ENCODE measurements around the gene MAP1B.

The MAP1B gene

DNA sequence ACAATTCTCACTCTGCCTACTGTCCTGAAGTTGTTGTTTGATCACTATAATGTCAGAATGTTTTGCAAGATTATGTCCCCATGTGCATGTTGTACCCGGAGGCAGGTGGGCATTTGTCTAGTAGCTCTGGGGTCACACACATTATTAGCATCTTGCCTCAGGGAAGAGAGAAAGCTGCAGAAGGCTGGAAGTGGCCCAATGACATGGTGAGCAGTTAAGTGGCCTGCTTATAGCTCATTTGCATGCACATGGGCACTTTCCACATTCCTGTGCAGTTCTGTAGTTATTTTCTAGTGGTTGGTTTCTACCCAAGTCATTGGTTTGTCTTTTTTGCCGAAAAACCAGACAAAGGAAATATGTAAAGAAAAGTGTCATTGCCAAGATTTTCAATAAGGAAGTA lies 80.9 kb downstream of the MAP1B start:
- Histone ChIP-seq H3K4me1 (ENCODE audit: control insufficient read depth, insufficient read depth, low read length) (no peaks in the 10 kb centered on the region), H3K4me3 (ENCODE audit: low read length) (no peak overlapping the region), H3K27me3 (ENCODE audit: control insufficient read depth, insufficient read depth, low read length) (no peaks in the 10 kb centered on the region), H3K9me3 (ENCODE audit: control insufficient read depth, insufficient read depth, low read length) (no peaks in the 10 kb centered on the region), H3K27ac (ENCODE audit: low read length) (no peak overlapping the region), H3K36me3 (ENCODE audit: control insufficient read depth, insufficient read depth, low read length) (peaks cover 4% of the 10 kb centered on the region; the same call in 1 of the 2 replicates)
- DNase-seq (ENCODE audit: low read depth, low spot score), result no peak
- no CpG with 5 or more reads among the region's 2 CpGs for WGBS (ENCODE audit: insufficient coverage, insufficient read length)

GRCh38 chr5:72189146-72189545 lies 81.9 kb downstream of the MAP1B start:
- DNase-seq (ENCODE audit: low read depth, low spot score), result no peak
- peaks cover 6% of the 10 kb centered on the region; the same call in 1 of the 2 replicates for H3K36me3 ChIP-seq (ENCODE audit: control insufficient read depth, insufficient read depth, low read length)
- H3K4me1 ChIP-seq (ENCODE audit: control insufficient read depth, insufficient read depth, low read length), result no peaks in the 10 kb centered on the region
- H3K4me3 ChIP-seq (ENCODE audit: low read length), result no peak overlapping the region
- H3K27ac ChIP-seq (ENCODE audit: low read length), result no peak overlapping the region
- WGBS (ENCODE audit: insufficient coverage, insufficient read length), result no CpG with 5 or more reads among the region's 2 CpGs
- H3K27me3 ChIP-seq (ENCODE audit: control insufficient read depth, insufficient read depth, low read length), result no peaks in the 10 kb centered on the region
- H3K9me3 ChIP-seq (ENCODE audit: control insufficient read depth, insufficient read depth, low read length), result no peaks in the 10 kb centered on the region

DNA sequence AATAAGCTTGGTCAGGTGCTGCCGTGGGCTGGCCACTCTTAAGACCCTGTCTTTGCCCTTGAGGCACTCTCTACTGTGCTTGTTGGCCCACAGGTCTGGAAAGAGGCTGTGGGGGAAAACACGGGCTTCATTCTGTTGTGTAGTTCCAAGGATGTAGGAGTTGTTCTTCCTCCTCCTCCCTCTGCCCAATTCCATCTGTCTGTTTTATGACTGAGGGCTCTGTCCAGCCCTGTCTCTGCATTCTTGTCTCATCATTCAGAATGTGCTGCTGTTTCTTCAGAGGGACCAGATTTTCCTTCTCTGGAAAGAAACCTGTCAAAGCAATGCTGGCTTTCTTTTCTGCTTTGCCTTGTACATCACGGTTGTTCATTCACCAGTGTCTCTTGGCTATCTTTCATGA lies 84.1 kb downstream of the MAP1B start:
- H3K36me3 ChIP-seq (ENCODE audit: control insufficient read depth, insufficient read depth, low read length), result peaks cover 6% of the 10 kb centered on the region; the same call in 1 of the 2 replicates
- no peaks in the 10 kb centered on the region for H3K4me1 ChIP-seq (ENCODE audit: control insufficient read depth, insufficient read depth, low read length)
- no CpG with 5 or more reads among the region's 3 CpGs for WGBS (ENCODE audit: insufficient coverage, insufficient read length)
- H3K27ac ChIP-seq (ENCODE audit: low read length), result no peak overlapping the region
- H3K9me3 ChIP-seq (ENCODE audit: control insufficient read depth, insufficient read depth, low read length), result no peaks in the 10 kb centered on the region
- no peak for DNase-seq (ENCODE audit: low read depth, low spot score)
- H3K27me3 ChIP-seq (ENCODE audit: control insufficient read depth, insufficient read depth, low read length), result no peaks in the 10 kb centered on the region
- H3K4me3 ChIP-seq (ENCODE audit: low read length), result no peak overlapping the region

DNA sequence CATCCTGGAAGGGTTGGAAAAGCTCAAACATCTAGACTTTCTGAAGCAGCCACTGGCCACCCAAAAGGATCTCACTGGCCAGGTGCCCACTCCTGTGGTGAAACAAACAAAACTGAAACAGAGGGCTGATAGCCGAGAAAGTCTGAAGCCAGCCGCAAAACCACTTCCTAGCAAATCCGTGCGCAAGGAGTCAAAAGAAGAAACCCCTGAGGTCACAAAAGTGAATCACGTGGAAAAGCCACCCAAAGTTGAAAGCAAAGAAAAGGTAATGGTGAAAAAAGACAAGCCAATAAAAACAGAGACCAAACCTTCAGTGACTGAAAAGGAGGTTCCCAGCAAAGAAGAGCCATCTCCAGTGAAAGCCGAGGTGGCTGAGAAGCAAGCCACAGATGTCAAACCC lies 87.6 kb downstream of the MAP1B start:
- no CpG with 5 or more reads among the region's 6 CpGs for WGBS (ENCODE audit: insufficient coverage, insufficient read length)
- Histone ChIP-seq H3K4me1 (ENCODE audit: control insufficient read depth, insufficient read depth, low read length) (no peaks in the 10 kb centered on the region), H3K9me3 (ENCODE audit: control insufficient read depth, insufficient read depth, low read length) (no peaks in the 10 kb centered on the region), H3K4me3 (ENCODE audit: low read length) (no peak overlapping the region), H3K27me3 (ENCODE audit: control insufficient read depth, insufficient read depth, low read length) (no peaks in the 10 kb centered on the region), H3K36me3 (ENCODE audit: control insufficient read depth, insufficient read depth, low read length) (peaks cover 14% of the 10 kb centered on the region; the same call in 1 of the 2 replicates), H3K27ac (ENCODE audit: low read length) (no peak overlapping the region)
- DNase-seq (ENCODE audit: low read depth, low spot score), result no peak

DNA sequence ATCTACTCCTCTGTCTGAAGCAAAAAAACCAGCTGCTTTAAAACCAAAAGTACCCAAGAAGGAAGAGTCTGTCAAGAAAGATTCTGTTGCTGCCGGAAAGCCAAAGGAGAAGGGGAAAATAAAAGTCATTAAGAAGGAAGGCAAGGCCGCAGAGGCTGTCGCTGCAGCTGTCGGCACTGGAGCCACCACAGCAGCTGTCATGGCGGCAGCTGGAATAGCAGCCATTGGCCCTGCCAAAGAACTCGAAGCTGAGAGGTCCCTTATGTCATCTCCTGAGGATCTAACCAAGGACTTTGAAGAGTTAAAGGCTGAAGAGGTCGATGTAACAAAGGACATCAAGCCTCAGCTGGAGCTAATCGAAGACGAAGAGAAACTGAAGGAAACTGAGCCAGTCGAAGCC lies 88.3 kb downstream of the MAP1B start:
- H3K9me3 ChIP-seq (ENCODE audit: control insufficient read depth, insufficient read depth, low read length), result no peaks in the 10 kb centered on the region
- H3K4me3 ChIP-seq (ENCODE audit: low read length), result no peak overlapping the region
- peaks cover 14% of the 10 kb centered on the region; the same call in 1 of the 2 replicates for H3K36me3 ChIP-seq (ENCODE audit: control insufficient read depth, insufficient read depth, low read length)
- H3K4me1 ChIP-seq (ENCODE audit: control insufficient read depth, insufficient read depth, low read length), result no peaks in the 10 kb centered on the region
- no peaks in the 10 kb centered on the region for H3K27me3 ChIP-seq (ENCODE audit: control insufficient read depth, insufficient read depth, low read length)
- no peak overlapping the region for H3K27ac ChIP-seq (ENCODE audit: low read length)
- WGBS (ENCODE audit: insufficient coverage, insufficient read length), result no CpG with 5 or more reads among the region's 10 CpGs
- DNase-seq (ENCODE audit: low read depth, low spot score), result no peak

DNA sequence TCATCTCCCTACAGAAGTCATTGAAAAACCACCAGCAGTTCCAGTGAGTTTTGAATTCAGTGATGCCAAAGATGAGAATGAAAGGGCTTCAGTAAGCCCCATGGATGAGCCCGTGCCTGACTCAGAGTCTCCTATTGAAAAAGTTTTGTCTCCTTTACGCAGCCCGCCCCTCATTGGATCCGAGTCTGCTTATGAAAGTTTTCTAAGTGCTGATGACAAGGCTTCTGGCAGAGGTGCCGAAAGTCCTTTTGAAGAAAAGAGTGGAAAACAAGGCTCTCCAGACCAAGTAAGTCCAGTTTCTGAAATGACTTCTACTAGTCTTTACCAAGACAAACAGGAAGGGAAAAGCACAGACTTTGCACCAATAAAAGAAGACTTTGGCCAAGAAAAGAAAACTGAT lies 90.1 kb downstream of the MAP1B start:
- Histone ChIP-seq H3K27me3 (ENCODE audit: control insufficient read depth, insufficient read depth, low read length) (no peaks in the 10 kb centered on the region), H3K9me3 (ENCODE audit: control insufficient read depth, insufficient read depth, low read length) (no peaks in the 10 kb centered on the region), H3K4me3 (ENCODE audit: low read length) (no peak overlapping the region), H3K27ac (ENCODE audit: low read length) (no peak overlapping the region), H3K4me1 (ENCODE audit: control insufficient read depth, insufficient read depth, low read length) (no peaks in the 10 kb centered on the region), H3K36me3 (ENCODE audit: control insufficient read depth, insufficient read depth, low read length) (peaks cover 14% of the 10 kb centered on the region; the same call in 1 of the 2 replicates)
- DNase-seq (ENCODE audit: low read depth, low spot score), result no peak
- WGBS (ENCODE audit: insufficient coverage, insufficient read length), result no CpG with 5 or more reads among the region's 5 CpGs

DNA sequence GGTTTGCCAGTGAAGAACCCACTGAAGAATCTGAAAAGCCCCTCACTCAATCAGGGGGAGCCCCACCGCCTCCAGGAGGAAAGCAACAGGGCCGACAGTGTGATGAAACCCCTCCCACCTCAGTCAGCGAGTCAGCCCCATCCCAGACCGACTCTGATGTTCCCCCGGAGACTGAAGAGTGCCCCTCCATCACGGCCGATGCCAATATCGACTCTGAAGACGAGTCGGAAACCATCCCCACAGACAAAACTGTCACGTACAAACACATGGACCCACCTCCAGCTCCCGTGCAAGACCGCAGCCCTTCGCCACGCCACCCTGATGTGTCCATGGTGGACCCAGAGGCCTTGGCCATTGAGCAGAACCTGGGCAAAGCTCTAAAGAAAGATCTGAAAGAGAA lies 92.4 kb downstream of the MAP1B start:
- Histone ChIP-seq H3K27me3 (ENCODE audit: control insufficient read depth, insufficient read depth, low read length) (no peaks in the 10 kb centered on the region), H3K27ac (ENCODE audit: low read length) (no peak overlapping the region), H3K4me1 (ENCODE audit: control insufficient read depth, insufficient read depth, low read length) (no peaks in the 10 kb centered on the region), H3K9me3 (ENCODE audit: control insufficient read depth, insufficient read depth, low read length) (no peaks in the 10 kb centered on the region), H3K36me3 (ENCODE audit: control insufficient read depth, insufficient read depth, low read length) (peaks cover 16% of the 10 kb centered on the region), H3K4me3 (ENCODE audit: low read length) (no peak overlapping the region)
- WGBS (ENCODE audit: insufficient coverage, insufficient read length), result no CpG with 5 or more reads among the region's 15 CpGs
- DNase-seq (ENCODE audit: low read depth, low spot score), result no peak

- Histone ChIP-seq H3K4me1 (ENCODE audit: control insufficient read depth, insufficient read depth, low read length) (no peaks in the 10 kb centered on the region), H3K9me3 (ENCODE audit: control insufficient read depth, insufficient read depth, low read length) (no peaks in the 10 kb centered on the region), H3K27me3 (ENCODE audit: control insufficient read depth, insufficient read depth, low read length) (no peaks in the 10 kb centered on the region), H3K36me3 (ENCODE audit: control insufficient read depth, insufficient read depth, low read length) (peaks cover 21% of the 10 kb centered on the region), H3K27ac (ENCODE audit: low read length) (no peak overlapping the region), H3K4me3 (ENCODE audit: low read length) (no peak overlapping the region)
- no CpG with 5 or more reads among the region's 3 CpGs for WGBS (ENCODE audit: insufficient coverage, insufficient read length)
- no peak for DNase-seq (ENCODE audit: low read depth, low spot score)
Measured at GRCh38 chr5:72202331-72202825, 95.1 kb downstream of the MAP1B start.

DNA sequence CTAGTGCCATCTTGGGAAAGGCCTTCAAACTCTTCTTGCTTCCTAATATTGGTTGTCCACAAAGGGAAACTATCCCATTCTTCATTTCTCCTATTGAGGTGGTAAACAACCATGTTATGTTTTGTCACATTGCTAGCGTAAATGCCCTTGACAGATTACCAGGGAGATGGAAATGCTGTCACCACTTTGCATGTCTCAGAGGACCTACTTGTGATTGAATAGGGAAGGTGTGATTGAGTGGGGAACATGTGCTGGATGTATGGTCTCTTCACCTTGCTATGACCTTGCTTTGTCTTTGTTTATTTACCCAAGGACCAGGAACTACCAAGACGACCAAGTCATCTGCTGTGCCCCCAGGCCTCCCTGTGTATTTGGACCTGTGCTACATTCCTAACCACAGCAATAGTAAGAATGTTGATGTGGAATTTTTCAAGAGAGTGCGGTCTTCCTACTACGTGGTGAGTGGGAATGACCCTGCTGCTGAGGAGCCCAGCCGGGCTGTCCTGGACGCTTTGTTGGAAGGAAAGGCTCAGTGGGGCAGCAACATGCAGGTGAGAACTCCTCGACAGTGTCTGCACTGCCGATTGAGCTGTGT lies 96.1 kb downstream of the MAP1B start:
- Histone ChIP-seq H3K36me3 (ENCODE audit: control insufficient read depth, insufficient read depth, low read length) (peaks cover 16% of the 10 kb centered on the region), H3K4me3 (ENCODE audit: low read length) (no peak overlapping the region), H3K4me1 (ENCODE audit: control insufficient read depth, insufficient read depth, low read length) (no peaks in the 10 kb centered on the region), H3K9me3 (ENCODE audit: control insufficient read depth, insufficient read depth, low read length) (no peaks in the 10 kb centered on the region), H3K27ac (ENCODE audit: low read length) (no peak overlapping the region), H3K27me3 (ENCODE audit: control insufficient read depth, insufficient read depth, low read length) (no peaks in the 10 kb centered on the region)
- no peak for DNase-seq (ENCODE audit: low read depth, low spot score)
- no CpG with 5 or more reads among the region's 8 CpGs for WGBS (ENCODE audit: insufficient coverage, insufficient read length)

GRCh38 chr5:72204946-72205345 lies 97.7 kb downstream of the MAP1B start:
- no peak overlapping the region for H3K4me3 ChIP-seq (ENCODE audit: low read length)
- no peaks in the 10 kb centered on the region for H3K27me3 ChIP-seq (ENCODE audit: control insufficient read depth, insufficient read depth, low read length)
- DNase-seq (ENCODE audit: low read depth, low spot score), result no peak
- 0 out of 2 replicates have a peak, but pooled peaks cover 1% of the 10 kb centered on the region for H3K4me1 ChIP-seq (ENCODE audit: control insufficient read depth, insufficient read depth, low read length)
- no CpG with 5 or more reads among the region's 1 CpG for WGBS (ENCODE audit: insufficient coverage, insufficient read length)
- peaks cover 13% of the 10 kb centered on the region for H3K36me3 ChIP-seq (ENCODE audit: control insufficient read depth, insufficient read depth, low read length)
- no peaks in the 10 kb centered on the region for H3K9me3 ChIP-seq (ENCODE audit: control insufficient read depth, insufficient read depth, low read length)
- H3K27ac ChIP-seq (ENCODE audit: low read length), result no peak overlapping the region

DNA sequence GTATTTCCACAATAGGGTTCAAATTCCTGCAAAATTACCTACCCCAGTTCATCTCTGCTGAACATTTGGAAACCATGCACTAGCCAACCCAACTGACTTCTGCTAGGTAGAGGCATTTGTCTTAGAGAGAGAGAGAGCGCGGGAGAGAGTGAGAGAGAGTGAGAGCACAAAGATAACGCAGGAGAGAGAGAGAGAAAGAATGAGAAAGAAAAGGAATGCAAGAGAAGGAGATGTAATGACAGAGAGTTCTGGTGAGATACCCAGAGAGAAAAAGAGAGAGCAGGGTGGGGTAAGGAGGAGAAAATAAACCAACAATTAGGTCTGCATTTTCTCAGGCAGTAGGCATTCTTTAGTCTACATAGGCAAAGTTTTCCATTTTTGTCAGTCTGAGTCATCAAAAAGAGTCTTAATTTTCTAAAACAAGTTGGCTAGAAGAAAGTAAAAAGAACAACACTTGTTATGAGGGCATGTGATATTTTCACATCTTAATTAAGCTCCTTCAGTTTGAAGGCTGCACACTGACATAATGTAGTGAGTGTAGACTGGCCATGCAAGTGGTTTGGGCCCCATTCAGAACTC lies 98.2 kb downstream of the MAP1B start:
- WGBS (ENCODE audit: insufficient coverage, insufficient read length), result 100% methylated on average over 3 of the region's 3 CpGs
- Histone ChIP-seq H3K27me3 (ENCODE audit: control insufficient read depth, insufficient read depth, low read length) (no peaks in the 10 kb centered on the region), H3K27ac (ENCODE audit: low read length) (no peak overlapping the region), H3K4me1 (ENCODE audit: control insufficient read depth, insufficient read depth, low read length) (0 out of 2 replicates have a peak, but pooled peaks cover 1% of the 10 kb centered on the region), H3K9me3 (ENCODE audit: control insufficient read depth, insufficient read depth, low read length) (no peaks in the 10 kb centered on the region), H3K4me3 (ENCODE audit: low read length) (no peak overlapping the region), H3K36me3 (ENCODE audit: control insufficient read depth, insufficient read depth, low read length) (peaks cover 13% of the 10 kb centered on the region)
- DNase-seq (ENCODE audit: low read depth, low spot score), result no peak

Data from iPS DF 6.9 (cell line).